PC-9 (cell line): ENCODE data around the gene PANX1.

Experiments
- EZH2 ChIP-seq: fragments of 200-600 bp; sonication (generic); IDR thresholded peaks from 2 replicates; pipeline ENCODE4 v1.8.0; 2017; ENCODE audit warnings: antibody characterized with exemption, low read depth
- TF ChIP-seq, protein P1 (sequence below): fragments of 200-600 bp; sonication (generic); conservative IDR thresholded peaks from 2 replicates; pipeline ENCODE4 v1.6.1; 2017; ENCODE audit warnings: mixed run types, antibody characterized with exemption, mild to moderate bottlenecking, moderate library complexity

DNA sequence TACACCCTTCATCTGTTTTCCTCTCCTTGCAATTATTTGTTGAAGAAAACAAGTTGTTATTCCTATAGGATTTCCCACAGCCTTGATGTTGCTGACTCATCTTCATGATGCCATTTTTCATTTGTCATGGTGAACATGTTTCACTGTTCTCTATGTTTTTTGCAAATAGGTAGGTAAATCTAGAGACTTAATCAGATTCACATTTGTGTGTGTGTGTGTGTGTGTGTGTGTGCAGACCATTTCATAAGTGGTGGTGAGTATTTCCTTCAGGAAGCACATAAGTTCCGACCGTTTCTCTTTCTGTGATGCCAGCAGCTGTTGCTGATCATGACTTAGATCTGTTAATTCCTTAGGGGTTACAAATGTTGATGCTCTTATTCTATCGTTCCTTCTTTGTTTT, 95.4 kb downstream of the PANX1 start:
- TF ChIP-seq, protein P1, sequence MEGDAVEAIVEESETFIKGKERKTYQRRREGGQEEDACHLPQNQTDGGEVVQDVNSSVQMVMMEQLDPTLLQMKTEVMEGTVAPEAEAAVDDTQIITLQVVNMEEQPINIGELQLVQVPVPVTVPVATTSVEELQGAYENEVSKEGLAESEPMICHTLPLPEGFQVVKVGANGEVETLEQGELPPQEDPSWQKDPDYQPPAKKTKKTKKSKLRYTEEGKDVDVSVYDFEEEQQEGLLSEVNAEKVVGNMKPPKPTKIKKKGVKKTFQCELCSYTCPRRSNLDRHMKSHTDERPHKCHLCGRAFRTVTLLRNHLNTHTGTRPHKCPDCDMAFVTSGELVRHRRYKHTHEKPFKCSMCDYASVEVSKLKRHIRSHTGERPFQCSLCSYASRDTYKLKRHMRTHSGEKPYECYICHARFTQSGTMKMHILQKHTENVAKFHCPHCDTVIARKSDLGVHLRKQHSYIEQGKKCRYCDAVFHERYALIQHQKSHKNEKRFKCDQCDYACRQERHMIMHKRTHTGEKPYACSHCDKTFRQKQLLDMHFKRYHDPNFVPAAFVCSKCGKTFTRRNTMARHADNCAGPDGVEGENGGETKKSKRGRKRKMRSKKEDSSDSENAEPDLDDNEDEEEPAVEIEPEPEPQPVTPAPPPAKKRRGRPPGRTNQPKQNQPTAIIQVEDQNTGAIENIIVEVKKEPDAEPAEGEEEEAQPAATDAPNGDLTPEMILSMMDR, result no peak
- no peak for TF ChIP-seq EZH2
